HG03135 (cell line): ENCODE data around the gene KLHDC4.

Experiments
- ATAC-seq: cut with Tn5 transposase; IDR thresholded peaks from one replicate; pipeline ENCODE4 v1.9.1; 2021; ENCODE audit warnings: mild to moderate bottlenecking, moderate library complexity; ENCODE audit not compliant: unreplicated experiment

The KLHDC4 gene

DNA sequence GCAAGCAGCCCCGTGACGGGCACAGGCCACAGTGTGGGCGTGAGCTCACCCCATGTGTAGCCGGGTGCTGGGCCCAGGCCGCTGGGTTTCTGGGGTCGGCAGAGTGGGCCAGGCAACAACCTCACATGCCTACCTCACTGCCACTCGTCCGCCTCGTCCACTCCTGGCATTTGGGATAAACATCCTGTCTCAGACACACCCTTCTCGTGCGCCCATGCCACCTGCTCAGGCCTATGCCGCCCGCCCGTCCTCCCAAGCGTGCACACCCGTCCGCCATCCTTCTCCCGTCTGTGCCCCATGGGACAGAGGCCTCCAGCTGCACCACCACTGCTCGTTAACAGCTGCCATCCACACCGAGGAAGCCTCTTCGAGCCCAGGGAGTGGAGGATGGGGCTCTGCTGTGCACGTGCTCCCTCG is 64.3 kb downstream of the KLHDC4 start:
- ATAC-seq, result no peak

GRCh38 chr16:87701078-87701460 is 64.7 kb downstream of the KLHDC4 start:
- no peak for ATAC-seq

DNA sequence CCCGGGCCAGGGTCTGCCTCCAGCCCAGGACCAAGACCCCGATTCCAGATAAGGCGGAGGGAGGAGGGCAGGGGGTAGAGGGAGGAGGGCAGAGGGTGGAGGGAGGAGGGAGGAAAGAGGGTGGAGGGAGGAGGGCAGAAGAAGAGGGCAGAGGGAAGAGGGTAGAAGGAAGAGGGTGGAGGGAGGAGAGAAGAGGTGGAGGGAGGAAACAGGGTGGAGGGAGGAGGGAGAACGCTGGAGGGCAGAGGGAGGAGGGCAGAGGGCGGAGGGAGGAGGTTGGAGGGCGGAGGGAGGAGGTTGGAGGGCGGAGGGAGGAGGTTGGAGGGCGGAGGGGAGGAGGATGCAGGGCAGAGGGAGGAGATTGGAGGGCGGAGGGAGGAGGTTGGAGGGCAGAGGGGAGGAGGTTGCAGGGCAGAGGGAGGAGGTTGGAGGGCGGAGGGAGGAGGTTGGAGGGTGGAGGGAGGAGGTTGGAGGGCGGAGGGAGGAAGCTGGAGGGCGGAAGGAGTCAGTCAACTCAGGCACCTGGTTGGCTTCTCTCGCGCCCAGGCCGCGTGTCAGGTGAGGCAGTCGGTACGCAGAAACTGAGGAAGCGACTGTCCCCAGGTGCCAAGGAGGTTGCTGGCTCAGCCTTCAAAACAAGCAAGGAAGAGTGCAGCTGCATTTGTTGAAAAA is 65.2 kb downstream of the KLHDC4 start:
- ATAC-seq, result no peak

GRCh38 chr16:87698676-87699199 is 67.0 kb downstream of the KLHDC4 start:
- ATAC-seq, result no peak

- ATAC-seq, result no peak
Measured at GRCh38 chr16:87698241-87698640, 67.5 kb downstream of the KLHDC4 start.

- ATAC-seq, result no peak
Measured at GRCh38 chr16:87697792-87698191, 68.0 kb downstream of the KLHDC4 start.

DNA sequence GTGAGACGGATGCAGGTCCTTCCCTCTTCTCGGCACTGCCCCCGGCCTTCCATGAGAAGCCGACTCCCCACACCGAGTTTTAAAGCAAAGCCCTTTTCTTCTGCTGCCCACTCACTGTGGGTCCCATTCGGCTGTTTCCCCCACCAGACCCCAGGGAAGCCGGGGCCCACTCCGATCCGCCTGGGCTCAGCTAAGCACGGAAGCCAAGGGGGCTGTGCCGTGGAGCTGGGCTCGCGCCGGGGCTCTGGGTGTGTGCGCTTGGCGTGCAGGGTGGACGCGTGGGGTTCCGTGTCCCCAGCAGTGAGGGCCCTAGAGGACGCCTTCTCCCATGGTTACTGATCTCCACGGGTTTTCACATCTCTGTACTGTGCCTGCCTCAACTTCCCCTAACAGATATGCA is 68.5 kb downstream of the KLHDC4 start:
- ATAC-seq, result no peak

- no peak for ATAC-seq
Measured at GRCh38 chr16:87696726-87697125, 69.1 kb downstream of the KLHDC4 start.

DNA sequence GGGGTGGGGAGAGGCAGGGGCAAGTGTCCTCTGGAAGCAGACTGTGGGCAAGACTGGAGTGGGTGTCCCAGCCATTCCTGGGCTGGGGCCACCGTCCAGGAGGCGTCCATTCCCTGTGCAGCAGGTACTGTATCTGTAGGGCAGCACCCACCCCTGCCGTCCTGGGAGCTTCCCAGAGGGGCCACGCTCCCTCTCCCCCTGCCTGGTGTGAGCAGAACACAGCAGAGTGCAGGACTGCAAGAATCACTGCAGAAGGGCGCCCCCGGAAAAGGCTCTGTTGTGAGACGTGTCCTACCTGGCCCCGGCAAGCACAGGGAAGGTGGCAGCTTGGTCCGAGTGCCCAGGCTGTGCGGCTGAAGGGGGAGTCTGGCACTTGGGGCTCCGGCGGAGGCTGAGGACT is 70.3 kb downstream of the KLHDC4 start:
- no peak for ATAC-seq

- ATAC-seq, result no peak
Measured at GRCh38 chr16:87694441-87695125, 71.2 kb downstream of the KLHDC4 start.

GRCh38 chr16:87693827-87694226 is 72.0 kb downstream of the KLHDC4 start:
- no peak for ATAC-seq

- no peak for ATAC-seq
Measured at GRCh38 chr16:87692756-87693155, 73.0 kb downstream of the KLHDC4 start.

DNA sequence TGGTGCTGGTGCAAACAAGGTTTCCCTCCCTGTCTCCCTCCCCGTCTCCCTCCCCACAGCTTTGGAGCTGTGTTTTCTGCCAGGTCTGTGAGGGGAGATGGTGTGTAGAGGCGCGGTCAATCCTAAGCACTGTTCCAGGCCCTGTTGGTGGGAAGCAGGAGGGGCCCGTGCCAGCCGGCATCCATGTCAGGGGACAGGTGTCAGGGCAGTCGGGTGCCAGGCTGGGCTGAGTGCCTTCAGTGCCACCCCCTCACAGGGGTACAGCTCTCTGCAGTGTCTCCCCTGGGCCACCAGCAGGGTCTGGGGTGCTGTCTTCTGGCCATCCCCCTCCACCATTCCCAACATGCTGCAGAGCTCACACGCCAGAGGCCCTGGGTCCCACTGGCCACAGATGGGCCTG is 73.6 kb downstream of the KLHDC4 start:
- no peak for ATAC-seq

DNA sequence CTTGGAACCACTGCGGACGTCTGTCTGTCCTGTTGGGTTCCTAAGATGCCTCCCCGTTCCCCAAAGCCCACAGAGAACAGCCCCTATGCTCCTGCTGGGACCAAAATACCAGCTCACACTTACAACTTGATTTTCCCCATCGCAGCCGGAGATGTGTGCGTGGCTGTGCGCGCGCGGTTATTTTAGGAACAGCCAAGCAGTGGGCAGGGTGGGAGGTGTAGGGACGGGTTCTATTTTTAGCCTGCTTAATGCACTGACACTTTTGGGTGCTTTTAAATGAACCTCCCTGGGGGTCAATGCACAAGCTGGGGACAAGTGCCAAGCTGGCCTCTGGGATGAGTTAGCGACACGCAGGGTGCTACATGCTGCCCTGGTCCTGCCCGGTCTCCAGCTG is 74.1 kb downstream of the KLHDC4 start:
- ATAC-seq, result no peak

DNA sequence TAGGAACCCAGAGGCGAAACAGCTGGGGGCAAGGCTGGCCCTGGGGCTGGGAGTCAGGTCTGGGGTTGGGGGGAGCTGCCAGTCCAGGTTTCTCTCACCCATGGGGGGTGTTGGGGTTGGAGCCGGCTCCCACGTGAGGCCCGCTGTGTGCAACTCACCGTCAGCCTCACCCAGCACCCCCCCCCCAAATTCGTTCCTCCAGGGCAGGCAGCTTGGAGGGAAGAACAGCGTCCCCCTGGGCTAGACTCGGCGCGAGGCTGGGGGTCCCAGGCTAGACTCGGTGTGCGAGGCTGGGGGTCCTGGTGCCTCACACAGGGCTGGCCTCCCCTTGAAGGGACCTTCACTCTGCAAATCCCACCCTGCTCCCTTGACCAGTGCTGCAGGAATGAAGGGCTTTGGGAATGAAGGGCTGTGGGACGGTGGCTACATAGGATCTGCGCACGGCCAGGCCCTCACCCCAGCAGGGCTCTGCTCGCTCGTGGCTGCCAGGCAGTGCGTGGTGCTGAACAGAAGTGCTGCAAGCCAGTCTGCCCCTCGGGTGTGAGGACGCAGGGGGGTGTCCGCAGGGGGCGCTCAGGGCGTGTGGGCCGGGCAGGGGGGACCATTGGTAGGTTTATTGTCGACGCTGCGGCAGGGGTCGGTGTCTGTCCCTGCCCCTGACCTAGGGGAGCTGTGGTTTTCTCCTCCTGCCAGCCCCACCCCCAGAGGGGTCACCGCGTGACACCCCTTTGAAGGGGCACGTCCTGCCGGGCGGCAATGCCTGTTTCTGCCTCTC is 74.7 kb downstream of the KLHDC4 start:
- ATAC-seq, result no peak

GRCh38 chr16:87689956-87690465 is 75.8 kb downstream of the KLHDC4 start:
- no peak for ATAC-seq

- ATAC-seq, result no peak
Measured at GRCh38 chr16:87688876-87689815, 76.6 kb downstream of the KLHDC4 start.

- ATAC-seq, result no peak
Measured at GRCh38 chr16:87687998-87688529, 77.7 kb downstream of the KLHDC4 start.

- no peak for ATAC-seq
Measured at GRCh38 chr16:87687126-87687910, 78.5 kb downstream of the KLHDC4 start.
